Measurements from ENCODE around the gene ASB8.

- TF ChIP-seq TOX (CRISPR knock-in tag; IDR thresholded peaks at IDR 0.05; ENCODE audit: borderline replicate concordance) (no peak), POU6F1 (CRISPR knock-in tag; IDR thresholded peaks at IDR 0.05; ENCODE audit: borderline replicate concordance, low read depth) (no peak), CREB5 (CRISPR knock-in tag; IDR thresholded peaks at IDR 0.05; ENCODE audit: low read depth) (no peak), ZFP30 (CRISPR knock-in tag; IDR thresholded peaks at IDR 0.05) (no peak), PATZ1 (CRISPR knock-in tag; IDR thresholded peaks at IDR 0.05; ENCODE audit: borderline replicate concordance) (no peak), RARB (CRISPR knock-in tag; IDR thresholded peaks at IDR 0.05) (no peak)
These were observed 40.8 kb upstream of the ASB8 start for GRCh38 chr12:48197971-48198671.
